Measurements from ENCODE around the gene BCL2L1.
"Not testable (repeated sequence)": the region's sequence is repeated elsewhere in the genome, so short reads cannot be mapped to it uniquely, and the experiment has no call there.

The BCL2L1 gene

DNA sequence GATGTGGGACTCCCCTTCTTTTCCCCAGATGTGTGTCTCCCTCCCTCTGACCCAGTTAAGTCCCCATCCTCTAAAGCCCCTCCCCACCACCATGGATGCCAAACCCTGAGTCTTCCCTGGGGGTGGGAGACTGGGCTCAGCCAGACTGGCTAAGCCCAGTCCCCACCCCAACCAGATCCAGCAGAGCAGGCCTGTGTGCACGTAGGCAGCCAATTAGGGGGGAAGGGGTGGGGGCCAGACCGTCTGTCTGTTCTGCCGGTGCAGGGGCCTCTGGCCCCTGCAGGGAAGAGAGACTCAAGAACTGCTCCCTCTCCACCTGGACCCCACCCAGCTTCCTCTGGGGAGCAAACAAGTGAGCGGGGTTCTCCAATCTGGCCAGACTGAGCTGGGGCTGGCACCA is 84.4 kb downstream of the BCL2L1 start:
- no peaks in the 10 kb centered on the region for H3K36me3 ChIP-seq (ENCODE audit: control insufficient read depth in 5 of 5, insufficient read depth in 5 of 5, low read length in 5 of 5)
- peak overlapping the region in 3 of 5 donors; percentile 22 to 43 (median 34) for H3K4me3 ChIP-seq (ENCODE audit: low read depth in 1 of 5, low read length in 5 of 5)
- H3K27me3 ChIP-seq (ENCODE audit: control insufficient read depth in 5 of 5, insufficient read depth in 4 of 5, low read length in 5 of 5) = peaks cover 4 to 21% (median 8%) of the 10 kb centered on the region in 5 donors
- peaks cover 0 to 9% (median 4%) of the 10 kb centered on the region in 5 donors for H3K4me1 ChIP-seq (ENCODE audit: control insufficient read depth in 5 of 5, insufficient read depth in 5 of 5, low read length in 5 of 5)
- peak overlapping the region; percentile 16 for H3K27ac ChIP-seq (ENCODE audit: low read depth, low read length)
- no peak overlapping the region for H3K9ac ChIP-seq (ENCODE audit: low read length in 5 of 5)
- H3K9me3 ChIP-seq (ENCODE audit: control insufficient read depth in 5 of 5, low read length in 5 of 5) = no peaks in the 10 kb centered on the region

DNA sequence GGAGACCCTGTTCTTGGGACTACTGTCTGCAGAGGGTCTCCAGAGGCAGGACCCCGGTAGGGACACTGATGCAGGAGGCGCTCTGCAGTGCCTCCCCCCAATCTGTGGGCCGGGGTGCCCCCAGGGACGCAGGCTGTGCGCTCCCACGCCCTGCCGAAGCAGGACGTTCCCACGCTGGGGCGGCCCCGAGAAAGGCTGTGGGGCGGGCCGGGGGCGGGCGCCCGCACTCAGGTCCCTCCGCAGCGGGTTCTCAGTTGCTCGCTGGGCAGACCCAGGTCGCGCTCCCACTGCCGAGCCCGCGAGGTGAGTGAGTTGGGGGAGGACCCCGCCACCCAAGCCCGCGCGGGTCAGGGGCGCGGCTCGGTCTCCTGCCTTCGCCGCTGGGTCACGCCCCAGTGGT is 85.0 kb downstream of the BCL2L1 start, which contains the start of gene COX4I2:
Gene COX4I2 (plus strand): TSS at position 253 of the 400 bp plus-strand sequence. CDS start 1,106 bp downstream, outside the sequence.
- no peaks in the 10 kb centered on the region for H3K36me3 ChIP-seq (ENCODE audit: control insufficient read depth in 5 of 5, insufficient read depth in 5 of 5, low read length in 5 of 5)
- H3K4me1 ChIP-seq (ENCODE audit: control insufficient read depth in 5 of 5, insufficient read depth in 5 of 5, low read length in 5 of 5) = peaks cover 0 to 9% (median 4%) of the 10 kb centered on the region in 5 donors
- no peaks in the 10 kb centered on the region for H3K9me3 ChIP-seq (ENCODE audit: control insufficient read depth in 5 of 5, low read length in 5 of 5)
- no peak within 1 kb of the TSS for H3K9ac ChIP-seq (ENCODE audit: low read length in 5 of 5)
- H3K27ac ChIP-seq (ENCODE audit: low read depth, low read length) = peak within 1 kb of the TSS; percentile 16
- peaks cover 4 to 21% (median 8%) of the 10 kb centered on the region in 5 donors for H3K27me3 ChIP-seq (ENCODE audit: control insufficient read depth in 5 of 5, insufficient read depth in 4 of 5, low read length in 5 of 5)
- peak within 1 kb of the TSS in 3 of 5 donors; percentile 27 to 43 (median 34) for H3K4me3 ChIP-seq (ENCODE audit: low read depth in 1 of 5, low read length in 5 of 5)

DNA sequence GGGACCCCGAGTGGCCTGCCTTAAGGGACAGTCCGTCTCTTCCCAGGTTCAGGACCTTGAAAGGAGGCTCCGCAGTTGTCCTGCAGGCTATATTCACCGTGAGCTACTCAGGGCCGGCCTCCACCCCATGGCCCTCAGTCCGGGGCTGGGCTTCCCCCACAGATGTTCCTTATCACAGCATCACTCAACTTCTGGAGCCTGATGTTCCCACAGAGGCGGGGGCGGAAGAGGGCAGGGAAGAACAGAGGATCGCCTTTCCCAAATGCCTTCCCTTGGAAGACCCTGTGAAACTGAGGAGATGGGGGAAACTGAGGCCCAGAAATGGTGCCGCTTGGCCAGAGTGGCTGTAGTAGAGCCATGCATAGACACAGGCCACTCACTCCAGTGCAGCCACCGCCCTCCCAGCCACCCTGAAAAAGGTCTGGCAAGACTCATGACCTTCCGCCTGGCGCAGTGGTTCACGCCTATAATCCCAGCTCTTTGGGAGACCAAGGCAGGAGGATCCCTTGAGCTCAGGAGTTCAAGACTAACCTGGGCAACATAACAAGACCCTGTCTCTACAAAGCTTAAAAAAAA is 89.2 kb downstream of the BCL2L1 start:
- H3K9ac ChIP-seq (ENCODE audit: low read length in 5 of 5) = no peak overlapping the region
- no peaks in the 10 kb centered on the region for H3K36me3 ChIP-seq (ENCODE audit: control insufficient read depth in 5 of 5, insufficient read depth in 5 of 5, low read length in 5 of 5)
- no peak overlapping the region for H3K4me3 ChIP-seq (ENCODE audit: low read depth in 1 of 5, low read length in 5 of 5)
- H3K4me1 ChIP-seq (ENCODE audit: control insufficient read depth in 5 of 5, insufficient read depth in 5 of 5, low read length in 5 of 5) = peaks cover 0 to 5% (median 0%) of the 10 kb centered on the region in 5 donors
- H3K27me3 ChIP-seq (ENCODE audit: control insufficient read depth in 5 of 5, insufficient read depth in 4 of 5, low read length in 5 of 5) = peaks cover 0 to 11% (median 8%) of the 10 kb centered on the region in 5 donors
- no peak overlapping the region for H3K27ac ChIP-seq (ENCODE audit: low read depth, low read length)
- no peaks in the 10 kb centered on the region for H3K9me3 ChIP-seq (ENCODE audit: control insufficient read depth in 5 of 5, low read length in 5 of 5)

DNA sequence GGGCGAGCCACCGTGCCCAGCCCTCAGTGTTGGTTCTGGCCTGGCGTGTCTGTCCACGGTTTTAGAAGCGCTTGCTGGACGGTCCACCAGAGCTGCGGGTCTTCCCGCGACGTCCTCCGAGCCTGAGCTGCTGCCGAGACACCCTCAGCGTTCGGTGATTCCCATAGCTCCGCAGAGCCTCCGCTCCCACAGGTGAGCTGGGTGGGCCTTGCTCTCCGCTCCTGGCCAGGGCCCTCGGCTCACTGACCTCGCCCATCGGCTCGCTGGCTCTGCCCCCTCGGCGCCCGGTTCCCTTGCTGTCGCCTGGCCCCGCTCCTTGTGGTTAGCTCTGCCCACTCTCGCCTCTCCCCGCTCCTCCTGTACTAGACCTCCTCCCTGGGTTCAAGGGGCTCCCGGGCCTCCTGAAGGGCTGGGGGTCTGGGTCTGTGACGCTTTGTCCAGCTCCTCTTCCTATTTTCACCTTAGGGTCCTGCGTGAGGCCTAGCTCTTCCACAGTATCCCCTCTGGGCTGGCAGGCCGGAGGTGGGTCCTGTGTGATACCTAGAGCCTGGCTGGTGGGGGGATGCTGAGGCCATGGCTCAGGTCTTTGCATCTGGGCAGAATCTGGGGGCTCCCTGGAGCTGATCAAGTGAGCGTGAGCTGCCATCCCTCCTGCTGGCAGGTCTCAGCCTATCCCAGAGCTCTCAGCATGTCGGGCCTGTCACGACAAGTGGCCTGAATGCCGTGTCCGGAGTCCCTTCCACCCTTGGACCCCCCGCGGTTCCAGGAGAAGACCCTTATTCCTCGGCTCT is 89.9 kb downstream of the BCL2L1 start:
- H3K27ac ChIP-seq (ENCODE audit: low read depth, low read length) = no peak overlapping the region

DNA sequence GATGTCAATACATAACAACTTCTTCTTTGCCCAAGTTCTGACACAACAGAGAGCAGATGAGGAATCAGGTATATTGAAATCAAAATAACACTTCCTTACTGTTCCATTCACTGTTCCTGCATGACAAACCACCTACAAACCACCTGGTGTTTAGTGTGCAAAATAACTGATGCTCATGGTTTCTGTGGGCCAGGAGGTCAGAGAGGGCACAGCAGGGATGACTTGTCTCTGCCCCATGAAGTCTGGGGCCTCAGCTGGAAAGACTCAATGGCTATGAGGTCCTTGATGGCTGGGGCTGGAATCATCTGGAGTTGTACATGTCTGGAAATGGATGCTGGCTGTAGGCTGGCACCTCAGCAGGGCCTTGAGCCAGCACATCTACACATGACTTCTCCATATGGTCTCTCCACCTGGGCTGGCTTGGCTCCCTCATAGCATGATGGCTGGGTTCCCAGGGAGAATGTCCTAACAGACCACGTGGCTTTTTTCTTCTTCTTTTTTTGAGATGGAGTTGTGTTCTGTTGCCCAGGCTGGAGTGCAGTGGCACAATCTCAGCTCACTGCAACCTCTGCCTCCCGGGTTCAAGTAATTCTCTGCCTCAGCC is 92.4 kb downstream of the BCL2L1 start:
- Histone ChIP-seq H3K4me3 (ENCODE audit: low read depth in 1 of 5, low read length in 5 of 5) (no peak overlapping the region), H3K9ac (ENCODE audit: low read length in 5 of 5) (peak overlapping the region in 1 of 5 donors; percentile 13), H3K9me3 (ENCODE audit: control insufficient read depth in 5 of 5, low read length in 5 of 5) (no peaks in the 10 kb centered on the region), H3K4me1 (ENCODE audit: control insufficient read depth in 5 of 5, insufficient read depth in 5 of 5, low read length in 5 of 5) (no peaks in the 10 kb centered on the region), H3K27me3 (ENCODE audit: control insufficient read depth in 5 of 5, insufficient read depth in 4 of 5, low read length in 5 of 5) (no peaks in the 10 kb centered on the region), H3K27ac (ENCODE audit: low read depth, low read length) (no peak overlapping the region), H3K36me3 (ENCODE audit: control insufficient read depth in 5 of 5, insufficient read depth in 5 of 5, low read length in 5 of 5) (no peaks in the 10 kb centered on the region)

More for the DNA sequence above, 89.9 kb downstream of the BCL2L1 start:
- Histone ChIP-seq H3K4me3 (ENCODE audit: low read depth in 1 of 5, low read length in 5 of 5) (no peak overlapping the region), H3K4me1 (ENCODE audit: control insufficient read depth in 5 of 5, insufficient read depth in 5 of 5, low read length in 5 of 5) (peaks cover 0 to 3% (median 0%) of the 10 kb centered on the region in 5 donors), H3K9ac (ENCODE audit: low read length in 5 of 5) (no peak overlapping the region), H3K9me3 (ENCODE audit: control insufficient read depth in 5 of 5, low read length in 5 of 5) (no peaks in the 10 kb centered on the region), H3K36me3 (ENCODE audit: control insufficient read depth in 5 of 5, insufficient read depth in 5 of 5, low read length in 5 of 5) (no peaks in the 10 kb centered on the region), H3K27me3 (ENCODE audit: control insufficient read depth in 5 of 5, insufficient read depth in 4 of 5, low read length in 5 of 5) (peaks cover 0 to 5% (median 5%) of the 10 kb centered on the region in 5 donors)

DNA sequence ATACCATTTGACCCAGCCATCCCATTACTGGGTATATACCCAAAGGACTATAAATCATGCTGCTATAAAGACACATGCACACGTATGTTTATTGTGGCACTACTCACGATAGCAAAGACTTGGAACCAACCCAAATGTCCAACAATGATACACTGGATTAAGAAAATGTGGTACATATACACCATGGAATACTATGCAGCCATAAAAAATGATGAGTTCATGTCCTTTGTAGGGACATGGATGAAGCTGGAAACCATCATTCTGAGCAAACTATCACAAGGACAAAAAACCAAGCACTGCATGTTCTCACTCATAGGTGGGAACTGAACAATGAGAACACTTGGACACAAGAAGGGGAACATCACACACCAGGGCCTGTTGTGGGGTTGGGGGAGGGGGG is 94.6 kb downstream of the BCL2L1 start:
- H3K36me3 ChIP-seq (ENCODE audit: control insufficient read depth in 5 of 5, insufficient read depth in 5 of 5, low read length in 5 of 5); H3K27ac ChIP-seq (ENCODE audit: low read depth, low read length); H3K9ac ChIP-seq (ENCODE audit: low read length in 5 of 5); H3K4me1 ChIP-seq (ENCODE audit: control insufficient read depth in 5 of 5, insufficient read depth in 5 of 5, low read length in 5 of 5); H3K27me3 ChIP-seq (ENCODE audit: control insufficient read depth in 5 of 5, insufficient read depth in 4 of 5, low read length in 5 of 5); H3K4me3 ChIP-seq (ENCODE audit: low read depth in 1 of 5, low read length in 5 of 5); H3K9me3 ChIP-seq (ENCODE audit: control insufficient read depth in 5 of 5, low read length in 5 of 5): not testable (repeated sequence)

DNA sequence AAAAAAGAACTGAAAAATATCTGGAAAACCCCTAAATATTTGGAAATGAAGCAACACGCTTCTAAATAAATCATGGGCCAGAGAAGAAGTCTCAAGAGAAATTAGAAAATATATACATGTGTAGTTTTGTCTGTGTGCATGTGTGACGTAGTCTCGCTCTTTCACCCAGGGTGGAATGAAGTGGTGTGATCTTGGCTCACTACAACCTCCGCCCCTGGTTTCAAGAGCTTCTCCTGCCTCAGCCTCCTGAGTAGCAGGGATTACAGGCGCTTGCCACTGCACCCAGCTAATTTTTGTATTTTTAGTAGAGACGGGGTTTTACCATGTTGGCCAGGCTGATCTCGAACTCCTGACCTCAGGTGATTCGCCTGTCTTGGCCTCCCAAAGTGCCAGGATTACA is 96.1 kb downstream of the BCL2L1 start:
- H3K9me3 ChIP-seq (ENCODE audit: control insufficient read depth in 5 of 5, low read length in 5 of 5); H3K9ac ChIP-seq (ENCODE audit: low read length in 5 of 5); H3K36me3 ChIP-seq (ENCODE audit: control insufficient read depth in 5 of 5, insufficient read depth in 5 of 5, low read length in 5 of 5); H3K4me3 ChIP-seq (ENCODE audit: low read depth in 1 of 5, low read length in 5 of 5); H3K27me3 ChIP-seq (ENCODE audit: control insufficient read depth in 5 of 5, insufficient read depth in 4 of 5, low read length in 5 of 5); H3K27ac ChIP-seq (ENCODE audit: low read depth, low read length); H3K4me1 ChIP-seq (ENCODE audit: control insufficient read depth in 5 of 5, insufficient read depth in 5 of 5, low read length in 5 of 5): not testable (repeated sequence)

DNA sequence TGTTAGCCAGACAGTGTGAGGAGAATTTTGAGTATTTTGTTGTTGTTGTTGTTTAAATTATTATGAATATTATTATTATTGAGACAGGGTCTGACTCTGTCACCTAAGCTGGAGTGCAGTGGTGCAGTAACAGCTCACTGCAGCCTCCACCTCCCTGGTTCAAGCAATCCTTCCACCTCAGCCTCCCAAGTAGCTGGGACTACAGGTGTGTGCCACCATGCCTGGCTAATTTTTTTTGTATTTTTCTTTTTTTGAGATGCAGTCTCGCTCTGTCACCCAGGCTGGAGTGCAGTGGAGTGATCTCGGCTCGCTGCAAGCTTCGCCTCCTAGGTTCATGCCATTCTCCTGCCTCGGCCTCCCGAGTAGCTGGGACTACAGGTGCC is 99.6 kb downstream of the BCL2L1 start:
- not testable (repeated sequence) for H3K27ac ChIP-seq (ENCODE audit: low read depth, low read length); H3K9ac ChIP-seq (ENCODE audit: low read length in 5 of 5); H3K36me3 ChIP-seq (ENCODE audit: control insufficient read depth in 5 of 5, insufficient read depth in 5 of 5, low read length in 5 of 5); H3K4me3 ChIP-seq (ENCODE audit: low read depth in 1 of 5, low read length in 5 of 5); H3K4me1 ChIP-seq (ENCODE audit: control insufficient read depth in 5 of 5, insufficient read depth in 5 of 5, low read length in 5 of 5); H3K9me3 ChIP-seq (ENCODE audit: control insufficient read depth in 5 of 5, low read length in 5 of 5); H3K27me3 ChIP-seq (ENCODE audit: control insufficient read depth in 5 of 5, insufficient read depth in 4 of 5, low read length in 5 of 5)

DNA sequence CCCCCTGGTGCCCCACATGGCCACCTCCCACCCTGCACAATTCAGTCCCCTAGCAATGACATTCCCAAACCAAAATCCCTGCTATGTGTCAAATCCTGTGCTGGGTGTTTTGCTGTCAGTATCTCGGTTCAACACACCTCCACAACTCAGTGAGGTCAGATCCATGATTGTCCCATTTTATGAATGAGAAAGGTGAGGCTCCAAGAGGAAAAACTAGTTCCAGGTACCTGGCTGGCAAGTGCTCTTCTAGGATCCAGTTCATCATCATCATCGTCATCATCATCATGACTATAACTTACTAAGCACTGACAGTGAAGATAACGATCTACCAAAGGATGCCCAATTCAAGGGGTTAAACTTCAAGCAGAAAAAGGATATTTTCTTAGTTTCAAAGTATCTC is 102.4 kb downstream of the BCL2L1 start:
- Histone ChIP-seq H3K27ac (ENCODE audit: low read depth, low read length) (no peak overlapping the region), H3K4me1 (ENCODE audit: control insufficient read depth in 5 of 5, insufficient read depth in 5 of 5, low read length in 5 of 5) (peaks cover 0 to 6% (median 0%) of the 10 kb centered on the region in 5 donors), H3K9ac (ENCODE audit: low read length in 5 of 5) (no peak overlapping the region), H3K9me3 (ENCODE audit: control insufficient read depth in 5 of 5, low read length in 5 of 5) (no peaks in the 10 kb centered on the region), H3K4me3 (ENCODE audit: low read depth in 1 of 5, low read length in 5 of 5) (no peak overlapping the region), H3K36me3 (ENCODE audit: control insufficient read depth in 5 of 5, insufficient read depth in 5 of 5, low read length in 5 of 5) (no peaks in the 10 kb centered on the region), H3K27me3 (ENCODE audit: control insufficient read depth in 5 of 5, insufficient read depth in 4 of 5, low read length in 5 of 5) (no peaks in the 10 kb centered on the region)

Measured in subcutaneous abdominal adipose tissue (tissue), 5 donors.